PC-9 (cell line): Measurements from ENCODE around the gene FAM13B. TPM values are rescaled to one million over a fixed set of nuclear protein-coding genes. Genes with fewer than 3 reads are reported as not detected.

Experiments
- BruUV-seq: library from RNA; stranded (reverse); fragments of 400-500 nt; replicated peaks from 2 replicates; lab custom pipeline; 2021; lab: Mats Ljungman, UMichigan
- CTCF ChIA-PET: fragments of 300-600 bp; sonication (Branson Sonifier 250); formaldehyde crosslinking; loops from one replicate; lab custom pipeline; 2022; ENCODE audit warnings: antibody characterized with exemption; lab: Charles Lee
- POLR2A ChIA-PET: fragments of 300-600 bp; sonication (Branson Sonifier 250); formaldehyde crosslinking; loops from one replicate; lab custom pipeline; 2022; ENCODE audit warnings: antibody characterized with exemption; ENCODE audit not compliant: unreplicated experiment; lab: Charles Lee
- DNase-seq, 2 experiments: peaks; one replicate each; pipeline versions ENCODE4 v3.0.0 to v3.0.0-alpha.2; 2015 to 2022; ENCODE audit warnings: mixed read lengths in 1 of 2
- H2AFZ ChIP-seq: fragments of 200-600 bp; sonication (generic); 2 replicates; pipeline ENCODE4 v1.8.1; 2017; ENCODE audit warnings: antibody characterized with exemption
- H3F3A ChIP-seq: fragments of 200-600 bp; sonication (generic); 2 replicates; pipeline ENCODE4 v1.8.1; 2017; ENCODE audit warnings: antibody characterized with exemption, mild to moderate bottlenecking, low read depth; ENCODE audit not compliant: insufficient read depth
- H3K27ac ChIP-seq: fragments of 200-600 bp; sonication (generic); 2 replicates; pipeline ENCODE4 v1.6.1; 2016; ENCODE audit warnings: mixed run types
- H3K27me3 ChIP-seq: fragments of 200-600 bp; sonication (generic); 2 replicates; pipeline ENCODE4 v1.6.1; 2016; ENCODE audit warnings: low read depth, mixed run types; ENCODE audit not compliant: insufficient read depth
- H3K36me3 ChIP-seq: fragments of 200-600 bp; sonication (generic); 2 replicates; pipeline ENCODE4 v1.6.1; 2016; ENCODE audit warnings: low read depth, mixed run types
- H3K4me1 ChIP-seq: fragments of 200-600 bp; sonication (generic); replicated peaks from 2 replicates; pipeline ENCODE4 v1.6.1; 2016; ENCODE audit warnings: mixed run types; ENCODE audit not compliant: insufficient read depth
- H3K4me2 ChIP-seq: fragments of 200-600 bp; sonication (generic); 2 replicates; pipeline ENCODE4 v1.6.1; 2017; ENCODE audit warnings: mixed run types
- H3K4me3 ChIP-seq: fragments of 200-600 bp; sonication (generic); 2 replicates; pipeline ENCODE4 v1.6.1; 2016; ENCODE audit warnings: mixed run types
- H3K79me2 ChIP-seq: fragments of 200-600 bp; sonication (generic); 2 replicates; pipeline ENCODE4 v1.6.1; 2017; ENCODE audit warnings: low read depth, mixed run types
- H3K9me2 ChIP-seq: fragments of 200-600 bp; sonication (generic); 2 replicates; pipeline ENCODE4 v1.8.1; 2017; ENCODE audit warnings: mild to moderate bottlenecking; ENCODE audit not compliant: insufficient read depth
- H3K9me3 ChIP-seq: fragments of 200-600 bp; sonication (generic); 2 replicates; pipeline ENCODE4 v1.8.1; 2016; ENCODE audit warnings: low read depth; ENCODE audit not compliant: insufficient read depth
- H4K20me1 ChIP-seq: fragments of 200-600 bp; sonication (generic); 2 replicates; pipeline ENCODE4 v1.8.1; 2017; ENCODE audit not compliant: insufficient read depth
- EZH2 ChIP-seq: fragments of 200-600 bp; sonication (generic); IDR thresholded peaks from 2 replicates; pipeline ENCODE4 v1.8.0; 2017; ENCODE audit warnings: antibody characterized with exemption, low read depth
- intact Hi-C: fragments of 100-400 bp; cut with micrococcal nuclease; formaldehyde crosslinking; loops from one replicate; pipeline ENCODE4 v1.10.0; 2022; ENCODE audit not compliant: unreplicated experiment
- total RNA-seq: library from RNA; stranded (reverse); gene quantifications from 2 replicates; pipeline ENCODE4 v1.2.3, GENCODE V29; 2021
- TF ChIP-seq, protein P1 (sequence below): fragments of 200-600 bp; sonication (generic); conservative IDR thresholded peaks from 2 replicates; pipeline ENCODE4 v1.6.1; 2017; ENCODE audit warnings: mixed run types, antibody characterized with exemption, mild to moderate bottlenecking, moderate library complexity

FAM13B gene
- total RNA-seq, 1 experiment from 2014 or later = 25.1 TPM

DNA sequence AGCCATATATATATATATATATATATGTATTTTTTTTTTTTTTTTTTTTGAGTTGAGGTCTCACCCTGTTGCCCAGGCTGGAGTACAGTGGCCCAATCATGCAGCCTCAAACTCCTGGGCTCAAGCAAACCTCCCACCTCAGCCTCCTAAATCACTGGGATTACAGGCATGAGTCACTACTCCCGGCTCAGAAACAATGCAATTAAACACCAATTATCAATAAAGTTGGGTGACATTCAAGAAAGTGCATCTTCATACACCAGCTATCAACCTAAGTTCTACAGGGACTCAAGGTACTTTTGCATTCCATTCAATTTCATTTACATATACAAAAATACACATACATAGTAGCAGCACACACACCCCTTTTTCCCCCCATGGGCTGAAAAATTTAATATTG lies 7.6 kb downstream of the FAM13B start:
- Histone ChIP-seq H3K27me3 (no peaks in the 10 kb centered on the region), H4K20me1 (peaks cover 70% of the 10 kb centered on the region), H3K4me2 (no peak overlapping the region), H2AFZ (no peak overlapping the region), H3K79me2 (peaks cover 100% of the 10 kb centered on the region), H3K27ac (no peak overlapping the region), H3K4me3 (no peak overlapping the region), H3F3A (no peaks in the 10 kb centered on the region), H3K9me2 (no peaks in the 10 kb centered on the region), H3K4me1 (peaks cover 16% of the 10 kb centered on the region), H3K9me3 (no peaks in the 10 kb centered on the region), H3K36me3 (0 out of 2 replicates have a peak, but pooled peaks cover 3% of the 10 kb centered on the region)
- ChIA-PET CTCF (interaction anchor here (1.2 kb wide), 1 partner anchor 11 kb away, joined by 3 read pairs; no protein-coding TSS in a partner anchor), POLR2A (no interaction called here)
- intact Hi-C loops = no loop called here
- no peak for TF ChIP-seq EZH2
- DNase-seq = no peak
- BruUV-seq = no TSS peak

DNA sequence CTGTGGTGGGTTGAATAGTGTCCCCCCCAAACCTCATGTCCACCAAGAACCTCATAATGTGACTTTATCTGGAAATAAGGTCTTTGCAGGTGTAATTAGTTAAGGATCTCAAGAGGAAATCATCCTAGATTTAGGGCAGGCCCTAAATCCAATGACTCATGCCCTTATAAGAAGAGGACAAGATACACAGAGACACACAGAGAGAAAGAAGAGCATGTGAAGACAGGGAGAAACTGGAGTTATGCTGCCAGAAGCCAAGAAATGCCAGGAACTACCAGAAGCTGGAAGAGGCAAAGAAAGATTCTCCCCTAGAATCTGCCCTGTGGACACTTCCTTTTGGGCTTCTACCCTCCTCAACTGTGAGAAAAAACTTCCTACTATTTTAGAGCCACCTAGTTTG lies 8.8 kb downstream of the FAM13B start:
- Histone ChIP-seq H3K9me2 (no peaks in the 10 kb centered on the region), H3K4me1 (peaks cover 13% of the 10 kb centered on the region; the same call in 1 of the 2 replicates), H3K36me3 (no peaks in the 10 kb centered on the region), H2AFZ (no peak overlapping the region), H4K20me1 (peaks cover 63% of the 10 kb centered on the region), H3F3A (no peaks in the 10 kb centered on the region), H3K27ac (no peak overlapping the region), H3K79me2 (peaks cover 93% of the 10 kb centered on the region), H3K4me2 (no peak overlapping the region), H3K9me3 (no peaks in the 10 kb centered on the region), H3K27me3 (no peaks in the 10 kb centered on the region), H3K4me3 (no peak overlapping the region)
- BruUV-seq = no TSS peak
- no peak for DNase-seq
- CTCF ChIA-PET = no interaction called here
- POLR2A ChIA-PET = no interaction called here
- intact Hi-C loops = no loop called here
- no peak for TF ChIP-seq EZH2
- TF ChIP-seq, protein P1, sequence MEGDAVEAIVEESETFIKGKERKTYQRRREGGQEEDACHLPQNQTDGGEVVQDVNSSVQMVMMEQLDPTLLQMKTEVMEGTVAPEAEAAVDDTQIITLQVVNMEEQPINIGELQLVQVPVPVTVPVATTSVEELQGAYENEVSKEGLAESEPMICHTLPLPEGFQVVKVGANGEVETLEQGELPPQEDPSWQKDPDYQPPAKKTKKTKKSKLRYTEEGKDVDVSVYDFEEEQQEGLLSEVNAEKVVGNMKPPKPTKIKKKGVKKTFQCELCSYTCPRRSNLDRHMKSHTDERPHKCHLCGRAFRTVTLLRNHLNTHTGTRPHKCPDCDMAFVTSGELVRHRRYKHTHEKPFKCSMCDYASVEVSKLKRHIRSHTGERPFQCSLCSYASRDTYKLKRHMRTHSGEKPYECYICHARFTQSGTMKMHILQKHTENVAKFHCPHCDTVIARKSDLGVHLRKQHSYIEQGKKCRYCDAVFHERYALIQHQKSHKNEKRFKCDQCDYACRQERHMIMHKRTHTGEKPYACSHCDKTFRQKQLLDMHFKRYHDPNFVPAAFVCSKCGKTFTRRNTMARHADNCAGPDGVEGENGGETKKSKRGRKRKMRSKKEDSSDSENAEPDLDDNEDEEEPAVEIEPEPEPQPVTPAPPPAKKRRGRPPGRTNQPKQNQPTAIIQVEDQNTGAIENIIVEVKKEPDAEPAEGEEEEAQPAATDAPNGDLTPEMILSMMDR = no peak

GRCh38 chr5:138022912-138023311 lies 10.0 kb downstream of the FAM13B start:
- Histone ChIP-seq H3K79me2 (peaks cover 81% of the 10 kb centered on the region), H2AFZ (no peak overlapping the region), H4K20me1 (peaks cover 52% of the 10 kb centered on the region), H3K4me3 (no peak overlapping the region), H3K36me3 (peaks cover 3% of the 10 kb centered on the region; the same call in 1 of the 2 replicates), H3F3A (no peaks in the 10 kb centered on the region), H3K27ac (no peak overlapping the region), H3K4me2 (no peak overlapping the region), H3K4me1 (peaks cover 13% of the 10 kb centered on the region; the same call in 1 of the 2 replicates), H3K9me3 (no peaks in the 10 kb centered on the region), H3K27me3 (no peaks in the 10 kb centered on the region), H3K9me2 (no peaks in the 10 kb centered on the region)
- BruUV-seq = no TSS peak
- no peak for DNase-seq
- TF ChIP-seq, protein P1 = no peak
- TF ChIP-seq EZH2 = no peak
- ChIA-PET CTCF (interaction anchor here (0.5 kb wide), 1 partner anchor 19 kb away, joined by 4 read pairs; no protein-coding TSS in a partner anchor), POLR2A (no interaction called here)
- intact Hi-C loops = no loop called here

DNA sequence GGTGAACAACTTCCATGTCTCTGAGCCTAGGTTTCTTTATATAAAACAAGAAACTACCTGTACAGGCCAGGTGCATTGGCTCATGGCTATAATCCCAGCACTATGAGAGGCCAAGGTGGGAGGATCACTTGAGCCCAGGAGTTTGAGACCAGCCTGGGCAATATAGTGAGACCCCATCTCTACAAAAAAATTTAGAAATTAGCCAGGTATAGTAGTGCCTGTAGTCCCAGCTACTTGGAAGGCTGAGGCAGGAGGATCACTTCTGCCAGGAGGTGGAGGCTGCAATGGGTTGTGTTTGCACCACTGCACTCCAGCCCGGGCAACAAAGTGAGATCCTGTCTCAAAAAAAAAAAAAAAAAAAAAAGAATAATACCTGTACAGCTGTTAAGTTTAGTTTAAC lies 11.1 kb downstream of the FAM13B start:
- H3K9me2 ChIP-seq = no peaks in the 10 kb centered on the region
- intact Hi-C loops = no loop called here
- peaks cover 13% of the 10 kb centered on the region; the same call in 1 of the 2 replicates for H3K4me1 ChIP-seq
- no peak overlapping the region for H2AFZ ChIP-seq
- no peak overlapping the region for H3K4me2 ChIP-seq
- ChIA-PET POLR2A (interaction anchor here (0.6 kb wide), 1 partner anchor 82 kb away, joined by 8 read pairs; no protein-coding TSS in a partner anchor), CTCF (no interaction called here)
- no peaks in the 10 kb centered on the region for H3K27me3 ChIP-seq
- no TSS peak for BruUV-seq
- no peaks in the 10 kb centered on the region for H3K9me3 ChIP-seq
- H3K79me2 ChIP-seq = peaks cover 69% of the 10 kb centered on the region
- H3K27ac ChIP-seq = no peak overlapping the region
- H3F3A ChIP-seq = no peaks in the 10 kb centered on the region
- TF ChIP-seq, protein P1 = no peak
- TF ChIP-seq EZH2 = no peak
- DNase-seq = no peak
- H4K20me1 ChIP-seq = peaks cover 56% of the 10 kb centered on the region
- H3K4me3 ChIP-seq = no peak overlapping the region
- peaks cover 8% of the 10 kb centered on the region; the same call in 1 of the 2 replicates for H3K36me3 ChIP-seq
